IMR-90 (cell line): Measurements from ENCODE around the gene ITSN2. TPM values are rescaled to one million over a fixed set of nuclear protein-coding genes. Genes with fewer than 3 reads are reported as not detected.

Experiments
- ATAC-seq: fragments of 200-7000 bp; cut with Tn5 transposase; 2 replicates; pipeline ENCODE4 v1.9.1; 2020; ENCODE audit warnings: low read depth, mild to moderate bottlenecking, moderate library complexity
- BruUV-seq: library from RNA; stranded (reverse); fragments of 400-500 nt; replicated peaks from 2 replicates; lab custom pipeline; 2021; lab: Mats Ljungman, UMichigan
- CTCF ChIA-PET: fragments of 300-600 bp; formaldehyde crosslinking; extraction: SDS; loops from one replicate; lab custom pipeline; 2021; ENCODE audit warnings: antibody characterized with exemption; lab: Yijun Ruan, JAX
- POLR2A ChIA-PET: fragments of 300-600 bp; sonication (Branson Sonifier 250); formaldehyde crosslinking; loops from one replicate; lab custom pipeline; 2022; ENCODE audit warnings: antibody characterized with exemption; ENCODE audit not compliant: unreplicated experiment; lab: Charles Lee
- DNase-seq: peaks from one replicate; pipeline ENCODE4 v3.0.0; 2013
- H2AFZ ChIP-seq: replicated peaks from 2 replicates; pipeline ENCODE3; 2013; ENCODE audit warnings: low read length, mild to moderate bottlenecking; ENCODE audit not compliant: poor library complexity
- H2AK5ac ChIP-seq: 2 replicates; pipeline ENCODE4 v1.6.1; 2013; ENCODE audit warnings: low read depth, low read length, inconsistent platforms
- H2AK9ac ChIP-seq: replicated peaks from 2 replicates; pipeline ENCODE3; 2013; ENCODE audit warnings: mild to moderate bottlenecking, low read depth, low read length, moderate library complexity; ENCODE audit not compliant: poor library complexity
- H2BK120ac ChIP-seq: 2 replicates; pipeline ENCODE4 v1.6.1; 2013; ENCODE audit warnings: low read depth, low read length, inconsistent platforms
- H2BK15ac ChIP-seq: 3 replicates; pipeline ENCODE4 v1.6.1; 2013; ENCODE audit warnings: low read depth, low read length, inconsistent platforms
- H2BK20ac ChIP-seq: 2 replicates; pipeline ENCODE4 v1.6.1; 2013; ENCODE audit warnings: low read depth, mild to moderate bottlenecking, inconsistent platforms, low read length, moderate library complexity
- H2BK5ac ChIP-seq: 2 replicates; pipeline ENCODE4 v1.6.1; 2013; ENCODE audit warnings: mild to moderate bottlenecking, low read depth, low read length, inconsistent platforms; ENCODE audit not compliant: poor library complexity, severe bottlenecking
- H3K14ac ChIP-seq: replicated peaks from 2 replicates; pipeline ENCODE4 v1.6.1; 2013; ENCODE audit warnings: low read depth, low read length, inconsistent platforms
- H3K18ac ChIP-seq: 2 replicates; pipeline ENCODE4 v1.6.1; 2013; ENCODE audit warnings: low read depth, low read length, control low read depth
- H3K23ac ChIP-seq: 2 replicates; pipeline ENCODE4 v1.6.1; 2013; ENCODE audit warnings: low read depth, low read length, inconsistent platforms
- H3K27ac ChIP-seq: 2 replicates; pipeline ENCODE4 v1.5.1; 2013; ENCODE audit warnings: mild to moderate bottlenecking, control low read depth, low read length; ENCODE audit not compliant: insufficient read depth
- H3K27me3 ChIP-seq: 2 replicates; pipeline ENCODE4 v1.6.1; 2013; ENCODE audit warnings: low read length; ENCODE audit not compliant: control insufficient read depth, insufficient read depth
- H3K36me3 ChIP-seq: 2 replicates; pipeline ENCODE4 v1.6.1; 2013; ENCODE audit warnings: low read length, mixed read lengths; ENCODE audit not compliant: control insufficient read depth, insufficient read depth
- H3K4ac ChIP-seq: 2 replicates; pipeline ENCODE4 v1.6.1; 2013; ENCODE audit warnings: low read depth, low read length, inconsistent platforms
- H3K4me1 ChIP-seq: 2 replicates; pipeline ENCODE4 v1.6.1; 2013; ENCODE audit warnings: low read length, mixed read lengths; ENCODE audit not compliant: control insufficient read depth, insufficient read depth
- H3K4me2 ChIP-seq: 2 replicates; pipeline ENCODE4 v1.6.1; 2013; ENCODE audit warnings: low read depth, mild to moderate bottlenecking, control low read depth, low read length, moderate library complexity
- H3K4me3 ChIP-seq: 2 replicates; pipeline ENCODE4 v1.5.1; 2013; ENCODE audit warnings: low read depth, mild to moderate bottlenecking, control low read depth, low read length, moderate library complexity; ENCODE audit not compliant: insufficient read depth
- H3K56ac ChIP-seq: 2 replicates; pipeline ENCODE4 v1.6.1; 2013; ENCODE audit warnings: low read length, inconsistent platforms; ENCODE audit not compliant: insufficient read depth; ENCODE audit errors: extremely low read depth
- H3K79me1 ChIP-seq, 2 experiments: 2 replicates each; pipeline ENCODE4 v1.6.1; 2013; ENCODE audit warnings: low read length in 2 of 2, inconsistent platforms in 1 of 2, low read depth in 1 of 2
- H3K9ac ChIP-seq: 2 replicates; pipeline ENCODE4 v1.6.1; 2013; ENCODE audit warnings: low read depth, low read length, control low read depth
- H3K9me1 ChIP-seq: 2 replicates; pipeline ENCODE4 v1.6.1; 2013; ENCODE audit warnings: low read length, inconsistent platforms; ENCODE audit not compliant: insufficient read depth
- H3K9me3 ChIP-seq: 2 replicates; pipeline ENCODE4 v1.6.1; 2013; ENCODE audit warnings: low read length; ENCODE audit not compliant: control insufficient read depth, insufficient read depth
- H4K20me1 ChIP-seq: 2 replicates; pipeline ENCODE4 v1.6.1; 2013; ENCODE audit warnings: low read length, inconsistent platforms; ENCODE audit not compliant: insufficient read depth
- H4K5ac ChIP-seq: 2 replicates; pipeline ENCODE4 v1.6.1; 2013; ENCODE audit warnings: mild to moderate bottlenecking, low read depth, low read length, control low read depth
- H4K8ac ChIP-seq, 2 experiments: 2 replicates each; pipeline ENCODE4 v1.6.1; 2013; ENCODE audit warnings: low read depth in 2 of 2, low read length in 2 of 2, control low read depth in 1 of 2, inconsistent platforms in 1 of 2
- H4K91ac ChIP-seq: 2 replicates; pipeline ENCODE4 v1.6.1; 2013; ENCODE audit warnings: low read depth, low read length, inconsistent platforms; ENCODE audit not compliant: insufficient read depth
- BHLHE40 ChIP-seq: fragments of 150-350 bp; IDR thresholded peaks from 2 replicates; pipeline ENCODE4 v1.6.1; 2016; ENCODE audit warnings: mild to moderate bottlenecking, low read depth, low read length
- CEBPB ChIP-seq: IDR thresholded peaks from 2 replicates; pipeline ENCODE4 v1.6.1; 2012; ENCODE audit warnings: low read depth, low read length, improper control_type of control experiment
- CHD1 ChIP-seq: IDR thresholded peaks from 2 replicates; pipeline ENCODE4 v1.6.1; 2012; ENCODE audit warnings: low read depth, low read length, improper control_type of control experiment
- FOS ChIP-seq: fragments of 150-350 bp; IDR thresholded peaks from 2 replicates; pipeline ENCODE4 v1.6.1; 2016; ENCODE audit warnings: low read depth, low read length
- MAFK ChIP-seq: IDR thresholded peaks from 2 replicates; pipeline ENCODE4 v1.6.1; 2012; ENCODE audit warnings: low read depth, low read length, improper control_type of control experiment
- MXI1 ChIP-seq: IDR thresholded peaks from 2 replicates; pipeline ENCODE4 v1.6.1; 2012; ENCODE audit warnings: low read depth, mild to moderate bottlenecking, low read length, moderate library complexity, borderline replicate concordance
- POLR2A ChIP-seq: IDR thresholded peaks from 2 replicates; pipeline ENCODE4 v1.6.1; 2012; ENCODE audit warnings: mild to moderate bottlenecking, low read depth, low read length
- RAD21 ChIP-seq: IDR thresholded peaks from 2 replicates; pipeline ENCODE4 v1.6.1; 2012; ENCODE audit warnings: low read length, improper control_type of control experiment
- RFX5 ChIP-seq: IDR thresholded peaks from 2 replicates; pipeline ENCODE4 v1.8.0; 2012; ENCODE audit warnings: low read depth, mild to moderate bottlenecking, low read length, moderate library complexity
- SMC3 ChIP-seq: fragments of 150-350 bp; IDR thresholded peaks from 2 replicates; pipeline ENCODE4 v1.6.1; 2016; ENCODE audit warnings: low read depth, mild to moderate bottlenecking, antibody characterized with exemption, low read length, moderate library complexity
- dilution Hi-C: fragments of 300-500 bp; cut with HindIII; formaldehyde crosslinking; loops from one replicate; pipeline ENCODE4 v1.14.3; 2018; ENCODE audit warnings: low sequenced_read_pairs; ENCODE audit not compliant: unreplicated experiment
- in situ Hi-C: fragments of 300-500 bp; cut with MboI; formaldehyde crosslinking; loops from 3 replicates; pipeline ENCODE4 v1.14.3; 2019; ENCODE audit warnings: low sequenced_read_pairs, inconsistent platforms, mixed read lengths
- intact Hi-C: fragments of 100-400 bp; cut with micrococcal nuclease; formaldehyde crosslinking; loops from 2 replicates; pipeline ENCODE4 v1.10.0; 2022
- polyA plus RNA-seq, 3 experiments: library from polyadenylated mRNA; depleted of rRNA; stranded (reverse); fragments of >200 nt; gene quantifications; 2 replicates each; pipeline ENCODE4 v1.2.3, GENCODE V29; 2012; ENCODE audit warnings: low replicate concordance in 1 of 3
- total RNA-seq: library from RNA; depleted of rRNA; stranded (reverse); fragments of >200 nt; gene quantifications from 2 replicates; pipeline ENCODE4 v1.2.3, GENCODE V29; 2012
- TF ChIP-seq, protein P1 (sequence below): fragments of 150-350 bp; IDR thresholded peaks from 2 replicates; pipeline ENCODE4 v1.6.1; 2017; ENCODE audit warnings: mild to moderate bottlenecking, antibody characterized with exemption, low read length, low read depth
- TF ChIP-seq, protein P2 (sequence below): conservative IDR thresholded peaks from 2 replicates; pipeline ENCODE4 v1.5.1; 2012; ENCODE audit warnings: mild to moderate bottlenecking, low read depth, low read length, improper control_type of control experiment

The ITSN2 gene
- total and polyA plus RNA-seq, 2 of the 4 experiments (the other 2 are of a cell fraction) = 10.7 to 17.2 TPM

DNA sequence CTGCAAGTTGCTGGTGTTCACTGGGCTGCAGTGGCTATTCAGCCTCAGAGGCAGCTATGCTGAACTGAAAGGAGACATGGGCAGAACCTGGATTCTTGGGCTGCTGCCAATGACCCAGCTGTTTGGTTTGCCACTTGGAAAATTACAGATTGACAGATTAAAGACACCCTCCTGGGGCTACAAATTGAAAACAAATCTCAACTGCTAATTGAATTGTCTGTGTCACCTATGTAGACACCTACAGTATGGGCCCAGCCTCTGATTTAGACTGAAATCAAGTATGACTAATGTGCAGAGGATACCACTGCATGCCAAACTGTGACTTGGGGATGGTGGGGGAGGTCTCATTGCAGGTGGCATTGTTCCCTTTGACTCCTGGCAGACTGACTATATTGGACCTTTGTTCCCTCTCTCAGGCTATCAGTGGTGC lies 42.8 kb downstream of the ITSN2 start:
- Histone ChIP-seq H3K4ac (no peak overlapping the region), H2AK9ac (no peak overlapping the region), H4K91ac (no peak overlapping the region), H4K8ac (no peak overlapping the region), H2AK5ac (no peak overlapping the region), H3K79me1 (peaks cover 3 to 38% of the 10 kb centered on the region in 2 experiments), H3K23ac (no peak overlapping the region), H2BK15ac (no peak overlapping the region), H3K27me3 (no peaks in the 10 kb centered on the region), H2BK120ac (no peak overlapping the region), H3K56ac (no peak overlapping the region), H3K18ac (no peak overlapping the region), H2BK5ac (no peak overlapping the region), H4K20me1 (no peaks in the 10 kb centered on the region; the same call in 1 of the 2 replicates), H3K4me1 (no peaks in the 10 kb centered on the region; the same call in 1 of the 2 replicates), H3K9ac (no peak overlapping the region), H2AFZ (no peak overlapping the region), H3K9me1 (peaks cover 3% of the 10 kb centered on the region; the same call in 1 of the 2 replicates), H4K5ac (no peak overlapping the region), H2BK20ac (no peak overlapping the region), H3K4me2 (no peak overlapping the region), H3K27ac (no peak overlapping the region), H3K36me3 (no peaks in the 10 kb centered on the region), H3K14ac (no peak overlapping the region), H3K9me3 (no peaks in the 10 kb centered on the region), H3K4me3 (no peak overlapping the region)
- ATAC-seq (no peak), DNase-seq (peak; percentile 5)
- no TSS peak for BruUV-seq
- CTCF ChIA-PET = interaction anchor here (0.6 kb wide), 1 partner anchor 1025 kb away, joined by 6 read pairs; no protein-coding TSS in a partner anchor
- dilution Hi-C loops = no loop called here
- POLR2A ChIA-PET = no interaction called here
- TF ChIP-seq RAD21 (no peak), MXI1 (no peak), CHD1 (no peak), POLR2A (no peak), RFX5 (no peak), MAFK (no peak), FOS (no peak), CEBPB (no peak), SMC3 (no peak), BHLHE40 (no peak)
- TF ChIP-seq, protein P1, sequence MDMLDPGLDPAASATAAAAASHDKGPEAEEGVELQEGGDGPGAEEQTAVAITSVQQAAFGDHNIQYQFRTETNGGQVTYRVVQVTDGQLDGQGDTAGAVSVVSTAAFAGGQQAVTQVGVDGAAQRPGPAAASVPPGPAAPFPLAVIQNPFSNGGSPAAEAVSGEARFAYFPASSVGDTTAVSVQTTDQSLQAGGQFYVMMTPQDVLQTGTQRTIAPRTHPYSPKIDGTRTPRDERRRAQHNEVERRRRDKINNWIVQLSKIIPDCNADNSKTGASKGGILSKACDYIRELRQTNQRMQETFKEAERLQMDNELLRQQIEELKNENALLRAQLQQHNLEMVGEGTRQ = no peak
- TF ChIP-seq, protein P2, sequence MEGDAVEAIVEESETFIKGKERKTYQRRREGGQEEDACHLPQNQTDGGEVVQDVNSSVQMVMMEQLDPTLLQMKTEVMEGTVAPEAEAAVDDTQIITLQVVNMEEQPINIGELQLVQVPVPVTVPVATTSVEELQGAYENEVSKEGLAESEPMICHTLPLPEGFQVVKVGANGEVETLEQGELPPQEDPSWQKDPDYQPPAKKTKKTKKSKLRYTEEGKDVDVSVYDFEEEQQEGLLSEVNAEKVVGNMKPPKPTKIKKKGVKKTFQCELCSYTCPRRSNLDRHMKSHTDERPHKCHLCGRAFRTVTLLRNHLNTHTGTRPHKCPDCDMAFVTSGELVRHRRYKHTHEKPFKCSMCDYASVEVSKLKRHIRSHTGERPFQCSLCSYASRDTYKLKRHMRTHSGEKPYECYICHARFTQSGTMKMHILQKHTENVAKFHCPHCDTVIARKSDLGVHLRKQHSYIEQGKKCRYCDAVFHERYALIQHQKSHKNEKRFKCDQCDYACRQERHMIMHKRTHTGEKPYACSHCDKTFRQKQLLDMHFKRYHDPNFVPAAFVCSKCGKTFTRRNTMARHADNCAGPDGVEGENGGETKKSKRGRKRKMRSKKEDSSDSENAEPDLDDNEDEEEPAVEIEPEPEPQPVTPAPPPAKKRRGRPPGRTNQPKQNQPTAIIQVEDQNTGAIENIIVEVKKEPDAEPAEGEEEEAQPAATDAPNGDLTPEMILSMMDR = no peak
- intact Hi-C loops = no loop called here
- in situ Hi-C loops = no loop called here
